ENCODE data around the gene FREM2.

FREM2 gene

GRCh38 chr13:38804536-38804935 is 117.7 kb downstream of the FREM2 start:
- Histone ChIP-seq H3K27me3 (no peaks in the 10 kb centered on the region), H3K4me1 (no peaks in the 10 kb centered on the region), H3K9me3 (peaks cover 0 to 14% (median 8%) of the 10 kb centered on the region in 3 donors), H3K4me3 (no peak overlapping the region), H3K36me3 (no peaks in the 10 kb centered on the region), H3K27ac (no peak overlapping the region)
- intact Hi-C loops (cut with DNase I; ENCODE audit: low total_unique reads) = no loop called here
- TF ChIP-seq CTCF (IDR thresholded peaks at IDR 0.05) = no peak
- no peak for DNase-seq

DNA sequence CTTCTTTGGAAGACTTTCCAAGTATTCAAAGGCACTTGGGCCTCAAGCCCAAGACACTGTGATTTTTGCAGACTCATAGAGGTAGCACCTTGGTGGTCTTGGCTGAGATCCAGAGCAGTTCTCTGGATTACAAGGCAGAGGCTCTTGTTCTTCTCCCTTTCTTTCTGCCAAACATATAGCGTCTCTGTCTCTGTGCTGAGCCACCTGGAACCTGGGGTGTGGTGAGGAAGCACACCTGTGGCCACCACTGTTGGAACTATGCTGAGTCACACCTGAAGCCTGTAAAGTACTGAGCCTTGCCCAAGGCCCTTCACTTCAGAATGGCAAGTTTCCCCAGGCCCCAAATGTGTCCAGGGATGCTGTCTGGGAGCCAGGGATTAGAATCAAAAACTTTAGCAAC is 127.5 kb downstream of the FREM2 start:
- TF ChIP-seq CTCF (IDR thresholded peaks at IDR 0.05) = no peak
- intact Hi-C loops (cut with DNase I; ENCODE audit: low total_unique reads) = no loop called here
- H3K27me3 ChIP-seq = no peaks in the 10 kb centered on the region

DNA sequence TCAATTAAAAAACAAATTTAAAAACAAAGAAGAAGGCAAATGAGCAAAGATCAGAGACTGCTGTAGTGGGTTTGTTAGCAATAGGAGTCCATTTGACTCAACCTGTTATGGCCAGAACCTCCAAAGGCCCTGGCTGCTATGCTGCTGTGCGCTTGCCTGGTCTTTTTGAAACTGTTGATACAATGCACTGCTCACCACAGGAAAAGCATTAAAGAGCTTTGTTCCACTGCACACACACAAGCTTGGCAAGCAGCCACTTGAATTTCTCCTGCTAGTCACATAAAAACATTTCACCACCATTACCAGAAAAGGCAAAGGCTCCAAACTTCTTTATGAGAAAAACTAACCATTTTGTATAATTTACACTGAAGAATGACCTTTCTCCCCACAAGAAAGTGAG is 132.2 kb downstream of the FREM2 start:
- Histone ChIP-seq H3K4me3 (no peak overlapping the region), H3K4me1 (no peaks in the 10 kb centered on the region), H3K27ac (no peak overlapping the region), H3K36me3 (no peaks in the 10 kb centered on the region), H3K27me3 (no peaks in the 10 kb centered on the region), H3K9me3 (no peaks in the 10 kb centered on the region)
- no peak for TF ChIP-seq CTCF (IDR thresholded peaks at IDR 0.05)
- intact Hi-C loops (cut with DNase I; ENCODE audit: low total_unique reads) = no loop called here
- no peak for DNase-seq

More for the DNA sequence above, 127.5 kb downstream of the FREM2 start:
- no peak overlapping the region for H3K4me3 ChIP-seq
- DNase-seq = no peak
- H3K27ac ChIP-seq = no peak overlapping the region
- H3K36me3 ChIP-seq = no peaks in the 10 kb centered on the region
- peaks cover 2 to 21% (median 5%) of the 10 kb centered on the region in 3 donors for H3K9me3 ChIP-seq
- no peaks in the 10 kb centered on the region for H3K4me1 ChIP-seq

DNA sequence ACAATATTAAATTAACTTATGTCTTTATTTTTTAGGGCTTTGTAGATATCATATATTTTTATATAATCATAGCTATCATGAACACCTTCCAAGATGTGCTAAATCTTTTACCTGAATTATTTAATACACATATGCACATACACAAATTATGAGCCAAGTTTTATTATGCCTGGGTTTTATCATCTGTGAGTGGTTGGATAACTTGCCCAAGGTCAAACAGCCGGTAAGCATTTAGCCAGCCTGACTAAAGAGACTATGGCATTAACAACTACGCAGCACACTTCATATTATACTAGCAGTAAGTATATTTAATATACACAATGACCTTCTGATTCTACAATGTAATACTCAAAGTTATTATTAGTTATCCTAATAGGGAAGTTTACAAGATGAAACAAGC is 132.7 kb downstream of the FREM2 start:
- no peaks in the 10 kb centered on the region for H3K9me3 ChIP-seq
- no peak for DNase-seq
- H3K36me3 ChIP-seq = no peaks in the 10 kb centered on the region
- no peaks in the 10 kb centered on the region for H3K27me3 ChIP-seq
- H3K4me3 ChIP-seq = no peak overlapping the region
- intact Hi-C loops (cut with DNase I; ENCODE audit: low total_unique reads) = no loop called here
- TF ChIP-seq CTCF (IDR thresholded peaks at IDR 0.05) = no peak
- no peaks in the 10 kb centered on the region for H3K4me1 ChIP-seq
- H3K27ac ChIP-seq = no peak overlapping the region

DNA sequence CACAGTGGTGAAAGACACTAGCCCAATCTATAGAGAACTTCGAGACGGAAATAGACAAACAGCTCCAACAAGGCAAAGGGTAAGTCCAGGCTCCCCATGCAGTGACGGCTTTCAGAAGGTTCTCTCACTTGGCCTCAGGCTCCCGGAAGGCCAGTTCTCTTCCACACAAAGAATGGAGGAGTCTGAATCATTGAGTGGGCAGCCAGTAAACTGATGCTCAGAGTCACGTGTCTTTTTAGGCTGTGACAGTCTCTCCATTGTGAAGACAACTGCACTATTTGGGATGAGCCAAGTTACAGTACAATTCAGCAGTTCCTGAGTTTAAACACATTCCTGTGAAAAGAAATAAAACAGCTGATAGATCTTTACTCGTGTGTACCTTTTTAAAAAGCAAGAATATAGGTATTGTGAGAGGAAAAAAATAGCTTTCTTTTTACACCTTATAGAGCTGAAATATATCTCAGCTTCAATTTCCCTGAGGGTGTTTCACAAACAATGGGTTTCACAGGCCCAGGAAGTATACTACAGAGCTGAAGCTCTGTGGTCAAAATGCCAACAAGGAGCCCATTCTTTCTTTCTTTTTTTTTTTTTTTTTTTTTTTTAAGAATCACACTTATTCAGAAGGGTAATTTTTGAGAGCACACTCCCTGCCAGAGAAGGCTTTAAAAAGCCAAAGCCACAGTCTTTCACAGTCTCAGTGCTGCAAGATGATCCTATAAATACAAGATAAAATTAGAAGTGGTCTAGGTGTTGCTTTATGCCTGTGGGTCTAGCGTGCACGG is 135.1 kb downstream of the FREM2 start:
- DNase-seq = no peak
- Histone ChIP-seq H3K4me1 (no peaks in the 10 kb centered on the region), H3K27ac (no peak overlapping the region), H3K4me3 (no peak overlapping the region), H3K9me3 (no peaks in the 10 kb centered on the region), H3K27me3 (no peaks in the 10 kb centered on the region), H3K36me3 (no peaks in the 10 kb centered on the region)
- TF ChIP-seq CTCF (IDR thresholded peaks at IDR 0.05) = no peak
- intact Hi-C loops (cut with DNase I; ENCODE audit: low total_unique reads) = no loop called here

Measured in tibial artery (tissue), 4 donors.